Measurements from ENCODE around the gene SERPINA3. TPM values are rescaled to one million over a fixed set of nuclear protein-coding genes. Genes with fewer than 3 reads are reported as not detected.
A peak's percentile ranks its signal among the peaks of the same experiment; 100 is the strongest.

Gene SERPINA3
- total RNA-seq, 1 donor from 2014 or later: 5.2 TPM

DNA sequence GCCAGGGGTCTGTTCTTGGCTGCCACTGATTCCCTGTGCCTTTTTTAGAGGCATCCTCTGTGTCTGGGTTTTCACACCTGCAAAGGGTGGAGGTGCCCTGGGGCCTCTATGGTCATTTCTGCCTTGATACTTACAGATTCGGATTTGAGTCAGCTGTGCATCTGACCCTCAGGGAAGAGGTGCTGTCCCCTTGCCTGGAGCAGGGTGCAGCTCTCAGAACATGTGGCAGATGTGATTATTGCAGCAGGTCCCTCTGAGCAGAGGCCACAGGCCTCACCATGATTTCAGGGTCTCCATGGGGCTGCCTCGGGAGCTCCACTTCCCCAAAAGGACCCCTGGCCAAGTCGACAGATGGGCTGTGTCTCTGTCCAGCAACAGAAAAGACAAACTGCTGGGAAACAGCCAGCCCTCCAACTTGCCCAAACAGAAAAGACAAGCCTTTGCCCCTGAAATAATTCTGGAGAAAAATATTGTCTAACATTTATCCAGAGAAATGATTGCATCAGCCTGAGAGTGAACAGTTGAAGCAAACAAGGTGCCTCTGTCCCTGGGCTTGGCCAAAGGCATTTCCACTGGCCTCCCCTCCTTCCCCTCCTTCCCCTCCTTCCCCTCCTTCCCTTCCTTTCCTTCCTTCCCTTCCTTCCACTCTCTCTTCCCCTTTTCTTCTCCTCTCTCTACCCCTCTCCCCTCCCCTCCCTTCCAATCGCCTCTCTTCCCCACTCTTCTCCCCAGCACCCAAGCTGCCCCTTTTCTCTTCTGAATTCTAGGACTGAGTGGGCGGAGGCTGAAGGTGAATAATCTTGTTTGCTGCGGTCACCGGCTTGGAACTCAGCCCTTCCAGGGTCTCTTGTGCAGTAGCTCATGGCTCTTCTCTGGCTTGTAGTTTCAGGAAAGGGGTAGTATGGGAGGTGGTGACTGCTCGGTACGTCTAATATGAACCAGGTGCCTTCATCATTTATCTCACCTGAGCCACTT is 676 bp downstream of the SERPINA3 start:
- TF ChIP-seq, protein P1, sequence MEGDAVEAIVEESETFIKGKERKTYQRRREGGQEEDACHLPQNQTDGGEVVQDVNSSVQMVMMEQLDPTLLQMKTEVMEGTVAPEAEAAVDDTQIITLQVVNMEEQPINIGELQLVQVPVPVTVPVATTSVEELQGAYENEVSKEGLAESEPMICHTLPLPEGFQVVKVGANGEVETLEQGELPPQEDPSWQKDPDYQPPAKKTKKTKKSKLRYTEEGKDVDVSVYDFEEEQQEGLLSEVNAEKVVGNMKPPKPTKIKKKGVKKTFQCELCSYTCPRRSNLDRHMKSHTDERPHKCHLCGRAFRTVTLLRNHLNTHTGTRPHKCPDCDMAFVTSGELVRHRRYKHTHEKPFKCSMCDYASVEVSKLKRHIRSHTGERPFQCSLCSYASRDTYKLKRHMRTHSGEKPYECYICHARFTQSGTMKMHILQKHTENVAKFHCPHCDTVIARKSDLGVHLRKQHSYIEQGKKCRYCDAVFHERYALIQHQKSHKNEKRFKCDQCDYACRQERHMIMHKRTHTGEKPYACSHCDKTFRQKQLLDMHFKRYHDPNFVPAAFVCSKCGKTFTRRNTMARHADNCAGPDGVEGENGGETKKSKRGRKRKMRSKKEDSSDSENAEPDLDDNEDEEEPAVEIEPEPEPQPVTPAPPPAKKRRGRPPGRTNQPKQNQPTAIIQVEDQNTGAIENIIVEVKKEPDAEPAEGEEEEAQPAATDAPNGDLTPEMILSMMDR (IDR thresholded peaks at IDR 0.05; ENCODE audit: unreplicated experiment): no peak

DNA sequence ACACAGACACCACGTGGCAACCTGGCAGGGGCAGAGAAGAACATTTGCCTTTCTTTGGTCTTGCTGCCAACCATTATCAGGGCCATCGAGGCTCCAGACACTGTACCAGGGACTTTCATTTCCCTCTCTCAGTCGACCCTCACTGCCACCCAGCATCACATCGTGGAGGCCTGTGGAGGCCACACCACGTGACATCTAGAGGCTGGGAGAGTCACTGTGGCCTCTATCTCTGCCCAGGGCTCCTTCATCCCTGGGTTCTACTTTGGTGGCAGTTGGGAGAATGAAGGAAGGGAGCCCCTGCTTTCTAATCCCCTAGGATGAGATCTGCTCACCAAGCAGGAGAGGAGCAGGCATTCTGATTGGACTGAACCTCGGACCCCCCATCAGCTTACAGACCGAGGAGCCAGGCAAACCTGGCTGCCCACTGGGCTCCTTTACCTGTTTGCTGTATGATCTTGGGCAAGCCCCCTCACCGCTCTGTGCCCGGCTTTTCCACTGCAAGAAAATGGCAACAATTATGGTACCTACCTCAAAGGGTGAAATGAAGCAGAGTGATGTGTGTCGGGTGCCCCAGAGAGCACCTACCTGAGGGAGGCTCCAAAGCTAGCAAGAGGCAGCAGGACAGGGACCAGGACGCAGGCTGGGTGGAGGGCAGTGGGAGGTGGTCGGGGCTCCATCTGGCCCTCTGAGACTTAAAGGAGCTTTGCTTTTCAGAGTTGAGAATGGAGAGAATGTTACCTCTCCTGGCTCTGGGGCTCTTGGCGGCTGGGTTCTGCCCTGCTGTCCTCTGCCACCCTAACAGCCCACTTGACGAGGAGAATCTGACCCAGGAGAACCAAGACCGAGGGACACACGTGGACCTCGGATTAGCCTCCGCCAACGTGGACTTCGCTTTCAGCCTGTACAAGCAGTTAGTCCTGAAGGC is 1.8 kb downstream of the SERPINA3 start:
- no peak overlapping the region for H3K27ac Mint-ChIP-seq
- H3K9me3 Mint-ChIP-seq (ENCODE audit: low read depth): peaks cover 26% of the 10 kb centered on the region

More for the DNA sequence above, 676 bp downstream of the SERPINA3 start:
- no peak for DNase-seq (ENCODE audit: low spot score, unreplicated experiment)
- Mint-ChIP-seq H3K4me3 (ENCODE audit: low read depth) (no peak overlapping the region), H3K27ac (peak overlapping the region; percentile 29), H3K4me1 (ENCODE audit: low read depth) (peaks cover 13% of the 10 kb centered on the region), H3K36me3 (ENCODE audit: insufficient read depth) (peaks cover 4% of the 10 kb centered on the region), H3K27me3 (no peaks in the 10 kb centered on the region), H3K9me3 (ENCODE audit: low read depth) (peaks cover 15% of the 10 kb centered on the region)

GRCh38 chr14:94614802-94615201 is 2.6 kb downstream of the SERPINA3 start:
- TF ChIP-seq, protein P1 (IDR thresholded peaks at IDR 0.05; ENCODE audit: unreplicated experiment): no peak
- no peaks in the 10 kb centered on the region for H3K27me3 Mint-ChIP-seq
- peaks cover 13% of the 10 kb centered on the region for H3K4me1 Mint-ChIP-seq (ENCODE audit: low read depth)
- no peak overlapping the region for H3K27ac Mint-ChIP-seq
- DNase-seq (ENCODE audit: low spot score, unreplicated experiment): no peak
- peaks cover 29% of the 10 kb centered on the region for H3K9me3 Mint-ChIP-seq (ENCODE audit: low read depth)
- peaks cover 11% of the 10 kb centered on the region for H3K36me3 Mint-ChIP-seq (ENCODE audit: insufficient read depth)
- no peak overlapping the region for H3K4me3 Mint-ChIP-seq (ENCODE audit: low read depth)

More for the DNA sequence above, 1.8 kb downstream of the SERPINA3 start:
- no peak for DNase-seq (ENCODE audit: low spot score, unreplicated experiment)
- H3K4me3 Mint-ChIP-seq (ENCODE audit: low read depth): no peak overlapping the region
- peaks cover 10% of the 10 kb centered on the region for H3K36me3 Mint-ChIP-seq (ENCODE audit: insufficient read depth)
- no peaks in the 10 kb centered on the region for H3K27me3 Mint-ChIP-seq
- TF ChIP-seq, protein P1 (IDR thresholded peaks at IDR 0.05; ENCODE audit: unreplicated experiment): no peak
- H3K4me1 Mint-ChIP-seq (ENCODE audit: low read depth): peaks cover 13% of the 10 kb centered on the region

DNA sequence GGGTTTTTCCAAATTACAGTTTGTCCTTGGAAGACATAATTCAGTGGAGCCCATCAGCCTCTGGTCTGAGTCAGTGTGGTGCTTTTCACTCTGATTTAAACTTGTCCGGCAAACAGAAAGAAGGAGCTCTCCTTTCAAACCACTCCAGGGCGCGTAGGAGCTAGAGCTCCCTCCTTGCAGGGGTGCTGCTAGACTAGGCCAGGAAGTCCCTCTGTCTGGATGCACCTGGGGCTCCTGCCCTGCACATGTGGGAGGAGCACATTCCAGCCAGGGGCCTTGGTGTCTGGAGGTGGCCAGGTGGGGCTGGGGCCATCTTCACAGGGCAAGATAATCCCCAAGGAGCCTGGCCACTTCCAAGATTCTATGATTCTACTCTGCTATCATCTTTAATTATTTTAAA is 3.1 kb downstream of the SERPINA3 start:
- no peak overlapping the region for H3K4me3 Mint-ChIP-seq (ENCODE audit: low read depth)
- peaks cover 4% of the 10 kb centered on the region for H3K27me3 Mint-ChIP-seq
- H3K4me1 Mint-ChIP-seq (ENCODE audit: low read depth): peaks cover 13% of the 10 kb centered on the region
- peaks cover 11% of the 10 kb centered on the region for H3K36me3 Mint-ChIP-seq (ENCODE audit: insufficient read depth)
- no peak overlapping the region for H3K27ac Mint-ChIP-seq
- H3K9me3 Mint-ChIP-seq (ENCODE audit: low read depth): peaks cover 29% of the 10 kb centered on the region
- no peak for DNase-seq (ENCODE audit: low spot score, unreplicated experiment)
- TF ChIP-seq, protein P1 (IDR thresholded peaks at IDR 0.05; ENCODE audit: unreplicated experiment): no peak
